Measurements from ENCODE around the gene CLDN10.

CLDN10 gene

GRCh38 chr13:95516021-95516420 is 36.5 kb upstream of the CLDN10 start:
- ChIA-PET POLR2A (no interaction called here), CTCF (no interaction called here)
- no peak for TF ChIP-seq CTCF (IDR thresholded peaks at IDR 0.05; ENCODE audit: insufficient read depth, low read length, missing control alignments)
- no peak overlapping the region for H3K4me3 ChIP-seq (ENCODE audit: low read depth, low read length)
- DNase-seq (ENCODE audit: low read depth, low spot score), result no peak

DNA sequence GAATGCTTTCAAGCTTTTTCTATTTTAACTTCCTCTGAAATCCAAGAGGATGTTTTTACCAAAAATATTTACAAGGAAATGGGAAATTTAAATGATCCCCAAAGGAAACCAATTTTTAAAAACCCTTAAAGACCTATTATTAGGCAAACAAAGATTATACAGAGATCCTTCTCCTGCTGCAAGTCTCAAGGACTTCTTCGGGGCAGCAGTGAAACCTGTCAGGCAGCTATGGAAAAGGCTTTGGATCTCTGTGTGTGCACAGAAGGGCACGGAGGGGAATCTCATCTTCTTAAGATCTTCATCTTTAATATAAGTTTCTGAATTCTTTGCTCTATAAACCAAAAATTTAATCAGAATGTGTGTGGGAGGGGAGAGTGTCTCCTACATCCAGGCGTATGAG is 36.0 kb upstream of the CLDN10 start:
- TF ChIP-seq CTCF (IDR thresholded peaks at IDR 0.05; ENCODE audit: insufficient read depth, low read length, missing control alignments), result no peak
- CTCF ChIA-PET, result no interaction called here
- POLR2A ChIA-PET, result no interaction called here
- no peak overlapping the region for H3K4me3 ChIP-seq (ENCODE audit: low read depth, low read length)
- no peak for DNase-seq (ENCODE audit: low read depth, low spot score)

DNA sequence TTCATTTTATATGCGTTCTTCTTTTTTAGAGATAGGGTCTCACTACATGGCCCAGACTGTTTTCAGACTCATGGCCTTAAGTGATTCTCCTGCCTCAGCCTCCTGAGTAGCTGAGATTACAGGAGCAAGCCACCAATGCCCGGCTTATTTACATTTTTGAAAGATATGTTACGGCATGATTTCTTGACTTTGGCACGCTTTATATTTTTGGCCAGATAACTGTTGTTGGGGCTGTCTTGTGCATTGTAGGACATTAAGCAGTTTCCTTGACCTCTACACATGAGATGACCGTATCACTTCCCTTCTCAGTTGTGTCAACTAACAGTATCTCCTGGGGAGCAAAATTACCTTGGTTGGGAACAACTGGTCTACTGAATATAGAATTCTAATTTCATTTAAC is 28.9 kb upstream of the CLDN10 start:
- ChIA-PET POLR2A (no interaction called here), CTCF (interaction anchor here (0.7 to 1.4 kb wide), 2 partner anchors 13 to 310 kb away, joined by 3 read pairs; no protein-coding TSS in a partner anchor)
- H3K4me3 ChIP-seq (ENCODE audit: low read depth, low read length), result no peak overlapping the region
- no peak for TF ChIP-seq CTCF (IDR thresholded peaks at IDR 0.05; ENCODE audit: insufficient read depth, low read length, missing control alignments)
- no peak for DNase-seq (ENCODE audit: low read depth, low spot score)

DNA sequence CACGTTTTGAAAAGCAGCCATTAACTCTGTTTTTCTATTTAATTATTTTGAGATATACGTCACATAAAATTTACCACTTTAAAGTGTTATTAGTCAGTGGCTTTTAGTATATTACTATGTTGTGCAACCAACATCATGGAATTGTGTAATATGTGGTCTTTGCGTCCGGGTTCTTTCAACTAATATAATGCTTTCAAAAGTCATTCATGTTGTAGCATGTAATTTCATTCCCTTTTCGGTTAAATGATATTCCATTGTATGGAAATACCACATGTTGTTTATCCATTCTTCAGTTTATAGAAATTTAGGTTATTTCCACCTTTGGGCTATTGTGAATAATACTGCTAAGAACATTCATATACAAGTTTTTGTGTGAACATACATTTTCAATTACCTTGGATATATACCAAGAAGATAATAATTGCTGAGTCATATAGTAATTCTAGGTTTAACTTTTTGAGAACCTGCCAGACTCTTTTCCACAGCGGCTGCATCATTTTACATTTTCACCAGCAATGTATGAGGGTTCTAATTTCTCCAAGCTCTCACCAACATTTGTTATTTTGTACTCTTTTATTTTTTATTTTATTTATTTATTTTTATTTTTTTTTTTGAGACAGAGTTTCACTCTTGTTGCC is 28.1 kb upstream of the CLDN10 start:
- H3K4me3 ChIP-seq (ENCODE audit: low read depth, low read length), result no peak overlapping the region
- no peak for TF ChIP-seq CTCF (IDR thresholded peaks at IDR 0.05; ENCODE audit: insufficient read depth, low read length, missing control alignments)
- no peak for DNase-seq (ENCODE audit: low read depth, low spot score)
- ChIA-PET CTCF (interaction anchor here (1.0 to 1.4 kb wide), 2 partner anchors 12 to 310 kb away, joined by 3 to 6 read pairs; no protein-coding TSS in a partner anchor), POLR2A (no interaction called here)

GRCh38 chr13:95527955-95528354 is 24.6 kb upstream of the CLDN10 start:
- CTCF ChIA-PET, result no interaction called here
- no peak for DNase-seq (ENCODE audit: low read depth, low spot score)
- POLR2A ChIA-PET, result no interaction called here
- no peak overlapping the region for H3K4me3 ChIP-seq (ENCODE audit: low read depth, low read length)
- TF ChIP-seq CTCF (IDR thresholded peaks at IDR 0.05; ENCODE audit: insufficient read depth, low read length, missing control alignments), result no peak

- TF ChIP-seq CTCF (IDR thresholded peaks at IDR 0.05; ENCODE audit: insufficient read depth, low read length, missing control alignments), result no peak
- POLR2A ChIA-PET, result no interaction called here
- DNase-seq (ENCODE audit: low read depth, low spot score), result no peak
- CTCF ChIA-PET, result interaction anchor here (1.4 kb wide), 1 partner anchor 304 kb away, joined by 6 read pairs; no protein-coding TSS in a partner anchor
- no peak overlapping the region for H3K4me3 ChIP-seq (ENCODE audit: low read depth, low read length)
Measured at GRCh38 chr13:95530178-95530577, 22.3 kb upstream of the CLDN10 start.
